SW 1271 (cell line): ENCODE results near the gene UNC5C.

ENCODE experiments used
- DNase-seq, 2 experiments: peaks; one replicate each; lab custom pipeline; 2025; lab: John Stamatoyannopoulos, UW

Gene UNC5C

GRCh38 chr4:95217197-95217596 lies 331.6 kb downstream of the UNC5C start:
- DNase-seq = no peak

GRCh38 chr4:95216636-95217035 lies 332.1 kb downstream of the UNC5C start:
- DNase-seq = no peak

GRCh38 chr4:95215991-95216605 lies 332.7 kb downstream of the UNC5C start:
- no peak for DNase-seq

GRCh38 chr4:95215043-95215442 lies 333.7 kb downstream of the UNC5C start:
- no peak for DNase-seq

GRCh38 chr4:95214408-95214807 lies 334.4 kb downstream of the UNC5C start:
- DNase-seq = no peak

GRCh38 chr4:95213366-95213765 lies 335.4 kb downstream of the UNC5C start:
- DNase-seq = no peak

GRCh38 chr4:95212692-95213091 lies 336.1 kb downstream of the UNC5C start:
- no peak for DNase-seq

- DNase-seq = no peak
These were observed 338.8 kb downstream of the UNC5C start for GRCh38 chr4:95209927-95210326.

- DNase-seq = no peak
These were observed 343.9 kb downstream of the UNC5C start for GRCh38 chr4:95204873-95205272.

- no peak for DNase-seq
These were observed 344.4 kb downstream of the UNC5C start for GRCh38 chr4:95204267-95204844.

- no peak for DNase-seq
These were observed 349.8 kb downstream of the UNC5C start for GRCh38 chr4:95198961-95199360.

GRCh38 chr4:95197353-95197752 lies 351.4 kb downstream of the UNC5C start:
- DNase-seq = no peak

GRCh38 chr4:95193391-95194224 lies 355.2 kb downstream of the UNC5C start:
- no peak for DNase-seq

- no peak for DNase-seq
These were observed 357.2 kb downstream of the UNC5C start for GRCh38 chr4:95191537-95191936.

GRCh38 chr4:95190751-95191436 lies 357.9 kb downstream of the UNC5C start:
- DNase-seq = no peak

- no peak for DNase-seq
These were observed 359.9 kb downstream of the UNC5C start for GRCh38 chr4:95188701-95189370.

GRCh38 chr4:95186666-95187065 lies 362.1 kb downstream of the UNC5C start:
- DNase-seq = no peak

GRCh38 chr4:95183656-95184408 lies 364.9 kb downstream of the UNC5C start:
- DNase-seq = no peak

- DNase-seq = no peak
These were observed 366.8 kb downstream of the UNC5C start for GRCh38 chr4:95181996-95182306.

GRCh38 chr4:95181243-95181995 lies 367.4 kb downstream of the UNC5C start:
- no peak for DNase-seq
